Peyer's patch (tissue), 4 donors: Measurements from ENCODE around the gene KRT32. TPM values are rescaled to one million over a fixed set of nuclear protein-coding genes. Genes with fewer than 3 reads are reported as not detected.
A peak's percentile ranks its signal among the peaks of the same experiment; 100 is the strongest.

Source experiments
- DNase-seq, 3 donors: peaks; one replicate each; pipeline ENCODE4 v3.0.0-alpha.2; 2017 to 2019
- H3K27ac ChIP-seq, 4 donors: fragments of 200-600 bp; sonication (generic); one replicate each; pipeline ENCODE4 v1.5.1; 2016 to 2019
- H3K27me3 ChIP-seq, 2 donors: fragments of 200-600 bp; sonication (generic); one replicate each; pipeline ENCODE4 v1.5.1; 2019
- H3K36me3 ChIP-seq, 3 donors: fragments of 200-600 bp; sonication (generic); one replicate each; pipeline ENCODE4 v1.5.1; 2016 to 2019
- H3K4me1 ChIP-seq, 4 donors: fragments of 200-600 bp; sonication (generic); one replicate each; pipeline ENCODE4 v1.5.1; 2016 to 2019
- H3K4me3 ChIP-seq, 4 donors: fragments of 200-600 bp; sonication (generic); 1 replicate in 3 of 4; 2 replicates in 1 of 4; pipeline ENCODE4 v1.5.1; 2016 to 2019; ENCODE audit warnings: mild to moderate bottlenecking in 1 of 4
- H3K9me3 ChIP-seq, 4 donors: fragments of 200-600 bp; sonication (generic); one replicate each; pipeline ENCODE4 v1.5.1; 2016 to 2019; ENCODE audit warnings: mild to moderate bottlenecking in 1 of 4
- CTCF ChIP-seq, 6 experiments: fragments of 450-650 bp in 4 of 6; fragments of 200-600 bp in 2 of 6; sonication (generic) in 1 of 6; IDR thresholded peaks; one replicate each; pipeline ENCODE4 v1.5.1; 2017 to 2019; ENCODE audit warnings: antibody characterized with exemption in 6 of 6, mild to moderate bottlenecking in 3 of 6, moderate library complexity in 1 of 6
- POLR2A ChIP-seq, 2 donors: fragments of 450-650 bp; IDR thresholded peaks; one replicate each; pipeline ENCODE4 v1.5.1; 2017; ENCODE audit warnings: antibody characterized with exemption in 2 of 2, mild to moderate bottlenecking in 2 of 2, moderate library complexity in 2 of 2
- total RNA-seq, 4 donors: library from RNA; depleted of rRNA; stranded (reverse); fragments of >200 nt; gene quantifications; one replicate each; pipeline ENCODE4 v1.1.0, GENCODE V29; 2016

KRT32 gene
- total RNA-seq, 4 donors from 2014 or later, result not detected

DNA sequence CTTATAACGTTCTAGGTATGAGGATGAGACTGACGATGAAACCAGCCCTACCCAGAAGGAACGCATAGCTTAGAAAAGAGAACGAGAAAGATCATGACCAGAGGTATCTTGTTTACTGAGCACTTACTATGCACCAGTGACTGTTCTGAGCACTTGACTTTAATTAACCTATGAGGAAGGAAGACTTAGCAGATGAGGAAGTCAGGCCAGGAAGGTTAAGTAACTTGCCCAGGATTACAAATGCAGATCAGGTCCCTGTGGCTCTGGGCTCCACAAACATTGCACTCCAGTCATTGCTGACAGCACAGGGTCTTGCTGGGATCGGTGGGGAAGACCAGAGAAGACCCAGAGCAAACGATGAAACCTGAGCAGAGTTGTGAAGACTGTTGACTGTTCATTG, 31.1 kb upstream of the KRT32 start:
- no peaks in the 10 kb centered on the region for H3K9me3 ChIP-seq
- no peak for DNase-seq
- TF ChIP-seq POLR2A (IDR thresholded peaks at IDR 0.05), result no peak
- no peak for TF ChIP-seq CTCF (IDR thresholded peaks at IDR 0.05)
- H3K27ac ChIP-seq, result no peak overlapping the region
- H3K4me1 ChIP-seq, result no peaks in the 10 kb centered on the region
- no peaks in the 10 kb centered on the region for H3K36me3 ChIP-seq
- no peaks in the 10 kb centered on the region for H3K27me3 ChIP-seq
- H3K4me3 ChIP-seq, result no peak overlapping the region

DNA sequence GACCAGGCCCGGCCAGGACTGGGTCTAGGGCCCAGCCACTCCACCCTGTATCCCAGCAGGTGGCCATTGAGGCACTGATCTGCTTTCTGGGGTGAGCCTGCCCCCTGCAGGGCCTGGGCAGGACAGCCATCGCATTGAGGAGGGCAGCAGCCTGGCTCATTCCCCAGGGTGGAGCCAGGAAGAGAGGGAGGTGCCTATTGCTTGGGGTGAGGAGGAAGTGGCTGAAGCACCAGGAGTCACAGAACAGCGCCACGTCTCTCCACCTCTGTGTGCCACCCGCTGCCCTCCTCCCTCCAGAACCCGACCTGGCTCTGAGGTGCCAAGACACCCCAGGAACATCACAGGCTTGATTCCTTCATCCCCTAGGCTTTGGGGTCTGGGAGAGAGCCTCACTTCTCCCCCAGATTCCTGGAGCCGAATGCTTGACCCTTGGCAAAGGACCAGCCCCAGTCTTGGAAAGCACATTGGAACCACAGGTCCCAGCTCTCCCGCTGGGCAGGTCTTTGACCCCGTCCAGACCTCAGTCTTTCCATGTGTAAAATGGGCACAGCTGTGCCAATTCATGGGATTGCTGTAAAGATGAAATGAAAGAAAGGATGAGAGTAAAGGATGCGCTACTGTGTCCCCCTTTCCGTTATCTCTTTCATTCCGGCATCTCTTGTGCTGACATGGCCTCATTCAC, 29.8 kb upstream of the KRT32 start:
- Histone ChIP-seq H3K27ac (peak overlapping the region in 1 of 4 donors; percentile 68), H3K36me3 (no peaks in the 10 kb centered on the region), H3K4me3 (no peak overlapping the region), H3K4me1 (peaks cover 0 to 6% (median 0%) of the 10 kb centered on the region in 4 donors), H3K9me3 (no peaks in the 10 kb centered on the region), H3K27me3 (no peaks in the 10 kb centered on the region)
- peak in 2 of 3 donors; percentile 80 to 86 for DNase-seq
- TF ChIP-seq POLR2A (IDR thresholded peaks at IDR 0.05) (peak; percentile 32 to 59), CTCF (IDR thresholded peaks at IDR 0.05) (peak in 4 of 6 experiments; percentile 46 to 93 (median 89))

- Histone ChIP-seq H3K9me3 (no peaks in the 10 kb centered on the region), H3K36me3 (no peaks in the 10 kb centered on the region), H3K4me3 (no peak overlapping the region), H3K4me1 (peaks cover 0 to 6% (median 0%) of the 10 kb centered on the region in 4 donors), H3K27ac (no peak overlapping the region), H3K27me3 (no peaks in the 10 kb centered on the region)
- no peak for TF ChIP-seq CTCF (IDR thresholded peaks at IDR 0.05)
- TF ChIP-seq POLR2A (IDR thresholded peaks at IDR 0.05), result no peak
- no peak for DNase-seq
These were observed 27.3 kb upstream of the KRT32 start for GRCh38 chr17:41494524-41494923.

DNA sequence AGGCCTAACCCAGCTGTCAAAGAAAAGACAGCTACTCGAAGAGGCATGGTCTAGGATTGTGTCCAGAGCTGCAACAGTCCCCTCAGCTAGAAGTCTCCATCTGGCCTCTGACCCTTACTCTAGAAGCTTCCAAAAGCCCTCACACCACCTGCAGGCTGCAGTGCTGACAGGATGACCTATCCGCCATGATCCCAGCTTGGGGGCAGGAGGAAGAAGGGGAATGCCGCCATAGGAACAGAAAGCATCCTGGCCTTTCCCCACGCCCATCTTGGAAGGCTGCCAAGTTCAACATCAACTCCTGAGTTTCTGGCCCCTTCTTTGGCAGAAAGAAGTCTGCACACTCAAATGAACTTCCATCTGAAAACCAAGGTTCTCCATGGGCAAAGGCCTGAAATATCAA, 25.6 kb upstream of the KRT32 start:
- H3K4me3 ChIP-seq, result no peak overlapping the region
- H3K9me3 ChIP-seq, result no peaks in the 10 kb centered on the region
- no peak for TF ChIP-seq CTCF (IDR thresholded peaks at IDR 0.05)
- TF ChIP-seq POLR2A (IDR thresholded peaks at IDR 0.05), result no peak
- H3K27me3 ChIP-seq, result no peaks in the 10 kb centered on the region
- peak overlapping the region in 1 of 4 donors; percentile 16 for H3K27ac ChIP-seq
- H3K4me1 ChIP-seq, result peaks cover 0 to 6% (median 0%) of the 10 kb centered on the region in 4 donors
- no peaks in the 10 kb centered on the region for H3K36me3 ChIP-seq
- peak in 1 of 3 donors; percentile 50 for DNase-seq

- TF ChIP-seq CTCF (IDR thresholded peaks at IDR 0.05), result no peak
- no peak for TF ChIP-seq POLR2A (IDR thresholded peaks at IDR 0.05)
- Histone ChIP-seq H3K36me3 (no peaks in the 10 kb centered on the region), H3K9me3 (no peaks in the 10 kb centered on the region), H3K4me1 (peaks cover 0 to 6% (median 0%) of the 10 kb centered on the region in 4 donors), H3K27me3 (no peaks in the 10 kb centered on the region), H3K27ac (peak overlapping the region in 1 of 4 donors; percentile 16), H3K4me3 (no peak overlapping the region)
- no peak for DNase-seq
These were observed 25.2 kb upstream of the KRT32 start for GRCh38 chr17:41492351-41492750.
